Fibroblast of lung (primary cell): ENCODE data around the gene CCSER2. TPM values are rescaled to one million over a fixed set of nuclear protein-coding genes. Genes with fewer than 3 reads are reported as not detected.

Experiments used
- DNase-seq, 2 donors: peaks; one replicate each; pipeline versions ENCODE4 v3.0.0 to v3.0.0-alpha.2; 2010; ENCODE audit warnings: low read depth in 2 of 2
- H2AFZ ChIP-seq: 2 replicates; pipeline ENCODE4 v1.5.1; 2012; ENCODE audit warnings: low read length, control low read depth, inconsistent platforms
- H3K27ac ChIP-seq: 2 replicates; pipeline ENCODE4 v1.5.1; 2011; ENCODE audit warnings: low read length, control low read depth; ENCODE audit not compliant: insufficient read depth
- H3K27me3 ChIP-seq: 2 replicates; pipeline ENCODE4 v1.5.1; 2011; ENCODE audit warnings: mild to moderate bottlenecking, low read length; ENCODE audit not compliant: control insufficient read depth, insufficient read depth
- H3K36me3 ChIP-seq: 2 replicates; pipeline ENCODE4 v1.5.1; 2011; ENCODE audit warnings: low read length; ENCODE audit not compliant: control insufficient read depth, insufficient read depth
- H3K4me1 ChIP-seq: 2 replicates; pipeline ENCODE4 v1.5.1; 2011; ENCODE audit warnings: low read length; ENCODE audit not compliant: control insufficient read depth, insufficient read depth; ENCODE audit errors: extremely low read depth
- H3K4me2 ChIP-seq: 2 replicates; pipeline ENCODE4 v1.5.1; 2011; ENCODE audit warnings: low read length, control low read depth; ENCODE audit not compliant: insufficient read depth; ENCODE audit errors: extremely low read depth
- H3K4me3 ChIP-seq, 4 experiments: fragments of 200-600 bp in 1 of 4; sonication (generic) in 1 of 4; replicated peaks in 1 of 4; 2 replicates each; pipeline ENCODE4 v1.5.1; 2011 to 2016; ENCODE audit warnings: low read length in 4 of 4, low read depth in 3 of 4, mild to moderate bottlenecking in 3 of 4, control low read depth in 2 of 4, inconsistent platforms in 1 of 4, mixed read lengths in 1 of 4; ENCODE audit not compliant: insufficient read depth in 1 of 4; ENCODE audit errors: control extremely low read depth in 1 of 4
- H3K79me2 ChIP-seq: 2 replicates; pipeline ENCODE4 v1.5.1; 2012; ENCODE audit warnings: mild to moderate bottlenecking, low read length, inconsistent platforms; ENCODE audit not compliant: control insufficient read depth, insufficient read depth
- H3K9ac ChIP-seq: 2 replicates; pipeline ENCODE4 v1.5.1; 2011; ENCODE audit warnings: mild to moderate bottlenecking, low read length, control low read depth; ENCODE audit not compliant: insufficient read depth
- H3K9me3 ChIP-seq: 2 replicates; pipeline ENCODE4 v1.5.1; 2012; ENCODE audit warnings: low read depth, low read length; ENCODE audit not compliant: control insufficient read depth, insufficient read depth
- H4K20me1 ChIP-seq: 2 replicates; pipeline ENCODE4 v1.5.1; 2011; ENCODE audit warnings: low read length; ENCODE audit not compliant: control insufficient read depth, insufficient read depth; ENCODE audit errors: extremely low read depth
- CTCF ChIP-seq, 2 donors: IDR thresholded peaks in 1 of 2; conservative IDR thresholded peaks in 1 of 2; 1 replicate in 1 of 2; 2 replicates in 1 of 2; pipeline ENCODE4 v1.5.1; 2011 to 2012; ENCODE audit warnings: low read length in 2 of 2, control low read depth in 1 of 2, inconsistent platforms in 1 of 2, low read depth in 1 of 2, mild to moderate bottlenecking in 1 of 2
- EZH2 ChIP-seq: IDR thresholded peaks from 2 replicates; pipeline ENCODE4 v1.5.1; 2012; ENCODE audit warnings: low read length, control low read depth, mild to moderate bottlenecking; ENCODE audit errors: missing control alignments
- polyA plus RNA-seq, 2 donors: library from polyadenylated mRNA; depleted of rRNA in 1 of 2; stranded (reverse) in 1 of 2; unstranded in 1 of 2; fragments of >200 nt; gene quantifications; 2 replicates each; pipeline ENCODE4 v1.2.1, GENCODE V29; 2011 to 2012; ENCODE audit warnings: missing spikeins in 1 of 2
- total RNA-seq: library from RNA; depleted of rRNA; stranded (reverse); fragments of >200 nt; gene quantifications from 2 replicates; pipeline ENCODE4 v1.2.1, GENCODE V29; 2014

The CCSER2 gene
- total and polyA plus RNA-seq, 2 donors (not counting 1 experiment from before 2014, with no cell fraction given): 28.2 to 65.4 TPM

DNA sequence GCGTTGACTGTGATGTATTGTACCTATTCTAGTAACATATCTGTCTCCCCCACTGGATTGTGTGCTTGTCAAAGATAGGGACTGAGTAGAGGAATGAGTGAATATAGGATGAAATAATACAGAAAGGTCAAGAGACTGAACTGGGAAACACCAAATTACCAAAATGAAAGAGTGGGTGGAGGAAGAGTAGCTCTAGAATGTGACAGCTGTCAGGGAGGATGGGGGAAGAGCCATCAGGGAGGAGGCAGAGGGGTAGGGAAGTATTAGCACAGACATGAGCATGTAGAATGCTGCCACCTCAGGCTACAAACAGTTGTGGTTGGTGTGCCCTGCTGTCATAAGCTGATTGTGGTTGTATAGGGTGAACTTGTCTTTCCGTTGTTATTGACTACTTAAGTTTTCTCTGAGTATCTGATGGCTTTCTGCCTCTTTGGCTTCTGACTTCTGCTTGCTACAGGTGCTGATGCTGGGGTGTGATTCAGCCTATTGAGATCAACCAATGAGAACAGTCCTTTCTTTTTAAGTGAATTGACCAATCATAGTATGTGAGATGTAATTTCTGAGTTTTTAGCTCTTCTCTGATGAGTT, 5.6 kb downstream of the CCSER2 start:
- Histone ChIP-seq H3K4me2 (no peak overlapping the region), H3K27me3 (no peaks in the 10 kb centered on the region), H3K79me2 (peaks cover 72% of the 10 kb centered on the region), H3K27ac (no peak overlapping the region), H3K4me3 (no peak overlapping the region), H4K20me1 (no peaks in the 10 kb centered on the region), H3K9me3 (no peaks in the 10 kb centered on the region), H3K4me1 (peaks cover 4% of the 10 kb centered on the region), H2AFZ (no peak overlapping the region), H3K9ac (no peak overlapping the region), H3K36me3 (no peaks in the 10 kb centered on the region)
- peak; percentile 21 to 41 for DNase-seq
- TF ChIP-seq EZH2 (no peak), CTCF (conservative IDR thresholded peaks at IDR 0.05 in 1 of 2, IDR thresholded peaks at IDR 0.05 in 1 of 2; ENCODE audit: low read depth in 1 of 2, low read length in 2 of 2) (no peak)

GRCh38 chr10:84334811-84335210, 6.4 kb downstream of the CCSER2 start:
- Histone ChIP-seq H4K20me1 (no peaks in the 10 kb centered on the region), H3K4me2 (no peak overlapping the region), H3K4me3 (no peak overlapping the region), H3K9me3 (no peaks in the 10 kb centered on the region), H3K9ac (no peak overlapping the region), H3K27ac (no peak overlapping the region), H3K36me3 (no peaks in the 10 kb centered on the region), H3K79me2 (peaks cover 63% of the 10 kb centered on the region), H2AFZ (no peak overlapping the region), H3K27me3 (no peaks in the 10 kb centered on the region), H3K4me1 (peaks cover 4% of the 10 kb centered on the region)
- DNase-seq: peak in 1 of 2 donors; percentile 30
- TF ChIP-seq CTCF (conservative IDR thresholded peaks at IDR 0.05 in 1 of 2, IDR thresholded peaks at IDR 0.05 in 1 of 2; ENCODE audit: low read depth in 1 of 2, low read length in 2 of 2) (no peak), EZH2 (no peak)

DNA sequence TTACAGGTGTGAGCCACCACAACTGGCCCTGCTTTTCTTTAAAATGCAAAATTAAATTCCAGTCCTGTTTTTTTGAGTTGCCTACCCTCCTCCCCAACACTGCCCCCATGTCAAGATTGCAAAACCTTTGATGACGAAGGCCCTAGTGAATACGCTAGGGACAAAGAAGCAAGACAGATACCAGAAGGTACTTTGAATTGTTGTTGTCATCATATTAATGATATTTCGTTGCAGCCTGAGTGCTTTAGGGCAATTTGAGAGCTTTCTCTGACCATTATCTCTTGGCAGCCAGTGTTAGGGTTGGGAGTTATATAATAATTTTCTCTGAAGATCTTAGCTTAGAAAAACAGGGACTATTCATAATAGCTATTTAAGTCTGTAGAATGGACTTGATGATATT, 7.1 kb downstream of the CCSER2 start:
- H4K20me1 ChIP-seq: no peaks in the 10 kb centered on the region
- TF ChIP-seq CTCF (conservative IDR thresholded peaks at IDR 0.05 in 1 of 2, IDR thresholded peaks at IDR 0.05 in 1 of 2; ENCODE audit: low read depth in 1 of 2, low read length in 2 of 2) (no peak), EZH2 (no peak)
- no peak overlapping the region for H3K9ac ChIP-seq
- H3K27ac ChIP-seq: no peak overlapping the region
- DNase-seq: peak in 1 of 2 donors; percentile 43
- no peak overlapping the region for H3K4me3 ChIP-seq
- H3K36me3 ChIP-seq: no peaks in the 10 kb centered on the region
- H3K4me2 ChIP-seq: no peak overlapping the region
- no peak overlapping the region for H2AFZ ChIP-seq
- no peaks in the 10 kb centered on the region for H3K9me3 ChIP-seq
- peaks cover 2% of the 10 kb centered on the region for H3K4me1 ChIP-seq
- H3K27me3 ChIP-seq: no peaks in the 10 kb centered on the region
- H3K79me2 ChIP-seq: peaks cover 61% of the 10 kb centered on the region
